ENCODE measurements around the gene AFAP1L2. TPM values are rescaled to one million over a fixed set of nuclear protein-coding genes. Genes with fewer than 3 reads are reported as not detected.

The AFAP1L2 gene
- polyA plus RNA-seq, 1 experiment = 0.22 TPM

GRCh38 chr10:114301177-114301576 lies 103.1 kb downstream of the AFAP1L2 start:
- Histone ChIP-seq H3K27me3 (ENCODE audit: control insufficient read depth, insufficient read depth, low read length) (peaks cover 2% of the 10 kb centered on the region; the same call in 1 of the 2 replicates), H3K36me3 (ENCODE audit: control insufficient read depth, insufficient read depth, low read length) (no peaks in the 10 kb centered on the region), H3K4me3 (ENCODE audit: low read depth, low read length) (no peak overlapping the region)
- TF ChIP-seq, protein P1, sequence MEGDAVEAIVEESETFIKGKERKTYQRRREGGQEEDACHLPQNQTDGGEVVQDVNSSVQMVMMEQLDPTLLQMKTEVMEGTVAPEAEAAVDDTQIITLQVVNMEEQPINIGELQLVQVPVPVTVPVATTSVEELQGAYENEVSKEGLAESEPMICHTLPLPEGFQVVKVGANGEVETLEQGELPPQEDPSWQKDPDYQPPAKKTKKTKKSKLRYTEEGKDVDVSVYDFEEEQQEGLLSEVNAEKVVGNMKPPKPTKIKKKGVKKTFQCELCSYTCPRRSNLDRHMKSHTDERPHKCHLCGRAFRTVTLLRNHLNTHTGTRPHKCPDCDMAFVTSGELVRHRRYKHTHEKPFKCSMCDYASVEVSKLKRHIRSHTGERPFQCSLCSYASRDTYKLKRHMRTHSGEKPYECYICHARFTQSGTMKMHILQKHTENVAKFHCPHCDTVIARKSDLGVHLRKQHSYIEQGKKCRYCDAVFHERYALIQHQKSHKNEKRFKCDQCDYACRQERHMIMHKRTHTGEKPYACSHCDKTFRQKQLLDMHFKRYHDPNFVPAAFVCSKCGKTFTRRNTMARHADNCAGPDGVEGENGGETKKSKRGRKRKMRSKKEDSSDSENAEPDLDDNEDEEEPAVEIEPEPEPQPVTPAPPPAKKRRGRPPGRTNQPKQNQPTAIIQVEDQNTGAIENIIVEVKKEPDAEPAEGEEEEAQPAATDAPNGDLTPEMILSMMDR (IDR thresholded peaks at IDR 0.05; ENCODE audit: insufficient read depth, low read depth, low read length) = no peak
- ChIA-PET POLR2A (no interaction called here), CTCF (interaction anchor here (0.5 to 1.0 kb wide), 2 partner anchors 171 to 497 kb away, joined by 3 read pairs; no protein-coding TSS in a partner anchor)
- DNase-seq (ENCODE audit: low read depth) = no peak

GRCh38 chr10:114300036-114300645 lies 104.2 kb downstream of the AFAP1L2 start:
- ChIA-PET POLR2A (no interaction called here), CTCF (no interaction called here)
- TF ChIP-seq, protein P1 (IDR thresholded peaks at IDR 0.05; ENCODE audit: insufficient read depth, low read depth, low read length) = no peak
- Histone ChIP-seq H3K36me3 (ENCODE audit: control insufficient read depth, insufficient read depth, low read length) (no peaks in the 10 kb centered on the region), H3K27me3 (ENCODE audit: control insufficient read depth, insufficient read depth, low read length) (peaks cover 2% of the 10 kb centered on the region; the same call in 1 of the 2 replicates), H3K4me3 (ENCODE audit: low read depth, low read length) (no peak overlapping the region)
- DNase-seq (ENCODE audit: low read depth) = no peak

GRCh38 chr10:114297136-114297705 lies 107.1 kb downstream of the AFAP1L2 start:
- H3K4me3 ChIP-seq (ENCODE audit: low read depth, low read length) = no peak overlapping the region
- TF ChIP-seq, protein P1 (IDR thresholded peaks at IDR 0.05; ENCODE audit: insufficient read depth, low read depth, low read length) = no peak
- POLR2A ChIA-PET = no interaction called here
- DNase-seq (ENCODE audit: low read depth) = no peak
- H3K27me3 ChIP-seq (ENCODE audit: control insufficient read depth, insufficient read depth, low read length) = peaks cover 2% of the 10 kb centered on the region; the same call in 1 of the 2 replicates
- CTCF ChIA-PET = interaction anchor here (1.1 to 1.5 kb wide), 2 partner anchors 9 to 55 kb away, joined by 3 to 7 read pairs; no protein-coding TSS in a partner anchor
- H3K36me3 ChIP-seq (ENCODE audit: control insufficient read depth, insufficient read depth, low read length) = no peaks in the 10 kb centered on the region

DNA sequence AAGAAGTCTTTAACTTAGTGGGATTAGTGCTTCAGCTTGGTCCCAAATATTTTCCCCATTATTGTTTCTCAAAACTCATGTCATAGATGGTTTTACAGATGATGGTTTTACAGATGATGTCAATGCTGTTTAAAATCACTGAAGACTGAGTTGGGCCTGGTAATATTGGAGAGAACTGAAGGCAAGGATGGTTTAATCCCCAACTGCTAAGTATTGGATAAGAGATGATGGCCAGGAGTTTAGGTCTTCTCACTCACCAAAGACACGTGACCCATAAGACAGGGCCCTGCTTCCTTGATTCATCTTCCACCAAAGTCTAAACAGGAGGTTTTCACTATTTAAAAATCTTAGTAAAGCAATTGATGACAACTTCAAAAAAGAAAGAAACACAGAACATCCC lies 108.9 kb downstream of the AFAP1L2 start:
- no peak for DNase-seq (ENCODE audit: low read depth)
- ChIA-PET CTCF (interaction anchor here (1.3 kb wide), 1 partner anchor 9 kb away, joined by 5 read pairs; no protein-coding TSS in a partner anchor), POLR2A (no interaction called here)
- Histone ChIP-seq H3K36me3 (ENCODE audit: control insufficient read depth, insufficient read depth, low read length) (no peaks in the 10 kb centered on the region), H3K27me3 (ENCODE audit: control insufficient read depth, insufficient read depth, low read length) (no peaks in the 10 kb centered on the region), H3K4me3 (ENCODE audit: low read depth, low read length) (no peak overlapping the region)
- TF ChIP-seq, protein P1 (IDR thresholded peaks at IDR 0.05; ENCODE audit: insufficient read depth, low read depth, low read length) = no peak

GRCh38 chr10:114294549-114294948 lies 109.8 kb downstream of the AFAP1L2 start:
- no peak for DNase-seq (ENCODE audit: low read depth)
- TF ChIP-seq, protein P1 (IDR thresholded peaks at IDR 0.05; ENCODE audit: insufficient read depth, low read depth, low read length) = no peak
- Histone ChIP-seq H3K4me3 (ENCODE audit: low read depth, low read length) (no peak overlapping the region), H3K36me3 (ENCODE audit: control insufficient read depth, insufficient read depth, low read length) (no peaks in the 10 kb centered on the region), H3K27me3 (ENCODE audit: control insufficient read depth, insufficient read depth, low read length) (no peaks in the 10 kb centered on the region)
- ChIA-PET POLR2A (no interaction called here), CTCF (interaction anchor here (1.3 kb wide), 1 partner anchor 10 kb away, joined by 5 read pairs; no protein-coding TSS in a partner anchor)

Measured in BJ (cell line).